ENCODE data around the gene SNTB2. TPM values are rescaled to one million over a fixed set of nuclear protein-coding genes. Genes with fewer than 3 reads are reported as not detected.

The SNTB2 gene
- total and polyA plus RNA-seq, 2 of the 13 experiments (the other 11 are each of a cell fraction or from before 2014, with no cell fraction given), result 11.5 to 19.2 TPM

DNA sequence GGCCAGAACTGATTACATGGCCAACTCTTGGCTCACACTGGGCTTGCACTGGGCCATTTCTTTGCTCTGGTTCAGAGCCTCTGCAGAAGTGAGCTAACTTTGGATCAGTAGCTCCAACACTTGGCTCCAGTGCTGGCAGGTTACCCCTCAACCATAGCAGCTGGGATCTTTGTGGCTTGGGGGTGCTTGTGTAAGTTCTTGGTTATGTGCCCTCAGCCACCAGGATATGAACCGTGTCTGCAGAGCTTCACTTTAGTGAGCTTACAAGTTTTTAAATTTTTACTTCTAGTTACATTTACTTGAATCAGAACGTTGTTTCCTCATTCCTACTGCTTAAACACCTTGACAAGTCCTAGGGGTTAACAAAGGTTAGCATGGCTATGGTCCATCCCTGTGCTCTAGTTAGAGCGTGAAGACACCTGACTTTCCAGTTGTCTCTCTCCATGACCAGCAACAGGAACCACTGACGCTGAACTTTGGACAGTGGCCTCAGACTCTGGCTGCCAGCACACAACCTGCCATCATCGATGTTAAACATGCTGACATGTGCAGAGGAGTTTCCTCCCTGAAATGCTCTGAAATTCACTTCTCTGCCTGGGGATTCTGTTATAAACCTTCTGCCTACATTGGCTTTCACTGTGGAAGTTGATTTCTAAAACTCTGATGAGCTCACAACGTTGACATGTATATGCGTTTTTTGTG, 139.4 kb downstream of the SNTB2 start (continued):
- TF ChIP-seq, protein P1, sequence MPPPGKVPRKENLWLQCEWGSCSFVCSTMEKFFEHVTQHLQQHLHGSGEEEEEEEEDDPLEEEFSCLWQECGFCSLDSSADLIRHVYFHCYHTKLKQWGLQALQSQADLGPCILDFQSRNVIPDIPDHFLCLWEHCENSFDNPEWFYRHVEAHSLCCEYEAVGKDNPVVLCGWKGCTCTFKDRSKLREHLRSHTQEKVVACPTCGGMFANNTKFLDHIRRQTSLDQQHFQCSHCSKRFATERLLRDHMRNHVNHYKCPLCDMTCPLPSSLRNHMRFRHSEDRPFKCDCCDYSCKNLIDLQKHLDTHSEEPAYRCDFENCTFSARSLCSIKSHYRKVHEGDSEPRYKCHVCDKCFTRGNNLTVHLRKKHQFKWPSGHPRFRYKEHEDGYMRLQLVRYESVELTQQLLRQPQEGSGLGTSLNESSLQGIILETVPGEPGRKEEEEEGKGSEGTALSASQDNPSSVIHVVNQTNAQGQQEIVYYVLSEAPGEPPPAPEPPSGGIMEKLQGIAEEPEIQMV (CRISPR knock-in tag; IDR thresholded peaks at IDR 0.05; ENCODE audit: low read depth), result no peak
- TF ChIP-seq JUNB (CRISPR knock-in tag; IDR thresholded peaks at IDR 0.05; ENCODE audit: borderline replicate concordance) (no peak), MTA3 (CRISPR knock-in tag; IDR thresholded peaks at IDR 0.05) (no peak), CHD2 (IDR thresholded peaks at IDR 0.05; ENCODE audit: low read depth, low read length) (no peak), SPEN (CRISPR knock-in tag; IDR thresholded peaks at IDR 0.05; ENCODE audit: low read depth) (peak; percentile 92; the same call in 1 of the 2 replicates), GATA4 (IDR thresholded peaks at IDR 0.05; ENCODE audit: borderline replicate concordance, low read depth) (no peak), ZNF747 (CRISPR knock-in tag; IDR thresholded peaks at IDR 0.05; ENCODE audit: borderline replicate concordance) (peak; percentile 76; the same call in 1 of the 2 replicates), ZNF331 (CRISPR knock-in tag; IDR thresholded peaks at IDR 0.05) (peak; percentile 89; the same call in 1 of the 2 replicates), ZNF563 (CRISPR knock-in tag; IDR thresholded peaks at IDR 0.05) (0 out of 2 replicates have a peak, but pooled peaks have one; percentile 36), MTA1 (CRISPR knock-in tag; IDR thresholded peaks at IDR 0.05; ENCODE audit: borderline replicate concordance) (no peak), FOXA1 (IDR thresholded peaks at IDR 0.05) (no peak), FOXA1 (CRISPR knock-in tag; IDR thresholded peaks at IDR 0.05) (peak; percentile 57; the same call in 1 of the 2 replicates), SIX4 (CRISPR knock-in tag; IDR thresholded peaks at IDR 0.05) (no peak), ZNF33A (CRISPR knock-in tag; IDR thresholded peaks at IDR 0.05; ENCODE audit: borderline replicate concordance) (no peak), ERF (CRISPR knock-in tag; IDR thresholded peaks at IDR 0.05) (peak; percentile 77), EEA1 (CRISPR knock-in tag; IDR thresholded peaks at IDR 0.05; ENCODE audit: borderline replicate concordance) (no peak), JUND (CRISPR knock-in tag; IDR thresholded peaks at IDR 0.05) (no peak)
- TF ChIP-seq, protein P2, sequence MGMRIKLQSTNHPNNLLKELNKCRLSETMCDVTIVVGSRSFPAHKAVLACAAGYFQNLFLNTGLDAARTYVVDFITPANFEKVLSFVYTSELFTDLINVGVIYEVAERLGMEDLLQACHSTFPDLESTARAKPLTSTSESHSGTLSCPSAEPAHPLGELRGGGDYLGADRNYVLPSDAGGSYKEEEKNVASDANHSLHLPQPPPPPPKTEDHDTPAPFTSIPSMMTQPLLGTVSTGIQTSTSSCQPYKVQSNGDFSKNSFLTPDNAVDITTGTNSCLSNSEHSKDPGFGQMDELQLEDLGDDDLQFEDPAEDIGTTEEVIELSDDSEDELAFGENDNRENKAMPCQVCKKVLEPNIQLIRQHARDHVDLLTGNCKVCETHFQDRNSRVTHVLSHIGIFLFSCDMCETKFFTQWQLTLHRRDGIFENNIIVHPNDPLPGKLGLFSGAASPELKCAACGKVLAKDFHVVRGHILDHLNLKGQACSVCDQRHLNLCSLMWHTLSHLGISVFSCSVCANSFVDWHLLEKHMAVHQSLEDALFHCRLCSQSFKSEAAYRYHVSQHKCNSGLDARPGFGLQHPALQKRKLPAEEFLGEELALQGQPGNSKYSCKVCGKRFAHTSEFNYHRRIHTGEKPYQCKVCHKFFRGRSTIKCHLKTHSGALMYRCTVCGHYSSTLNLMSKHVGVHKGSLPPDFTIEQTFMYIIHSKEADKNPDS (CRISPR knock-in tag; IDR thresholded peaks at IDR 0.05), result no peak
- TF ChIP-seq, protein P3, sequence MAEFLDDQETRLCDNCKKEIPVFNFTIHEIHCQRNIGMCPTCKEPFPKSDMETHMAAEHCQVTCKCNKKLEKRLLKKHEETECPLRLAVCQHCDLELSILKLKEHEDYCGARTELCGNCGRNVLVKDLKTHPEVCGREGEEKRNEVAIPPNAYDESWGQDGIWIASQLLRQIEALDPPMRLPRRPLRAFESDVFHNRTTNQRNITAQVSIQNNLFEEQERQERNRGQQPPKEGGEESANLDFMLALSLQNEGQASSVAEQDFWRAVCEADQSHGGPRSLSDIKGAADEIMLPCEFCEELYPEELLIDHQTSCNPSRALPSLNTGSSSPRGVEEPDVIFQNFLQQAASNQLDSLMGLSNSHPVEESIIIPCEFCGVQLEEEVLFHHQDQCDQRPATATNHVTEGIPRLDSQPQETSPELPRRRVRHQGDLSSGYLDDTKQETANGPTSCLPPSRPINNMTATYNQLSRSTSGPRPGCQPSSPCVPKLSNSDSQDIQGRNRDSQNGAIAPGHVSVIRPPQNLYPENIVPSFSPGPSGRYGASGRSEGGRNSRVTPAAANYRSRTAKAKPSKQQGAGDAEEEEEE (CRISPR knock-in tag; IDR thresholded peaks at IDR 0.05; ENCODE audit: borderline replicate concordance), result no peak; the same call in 1 of the 2 replicates
- TF ChIP-seq, protein P4, sequence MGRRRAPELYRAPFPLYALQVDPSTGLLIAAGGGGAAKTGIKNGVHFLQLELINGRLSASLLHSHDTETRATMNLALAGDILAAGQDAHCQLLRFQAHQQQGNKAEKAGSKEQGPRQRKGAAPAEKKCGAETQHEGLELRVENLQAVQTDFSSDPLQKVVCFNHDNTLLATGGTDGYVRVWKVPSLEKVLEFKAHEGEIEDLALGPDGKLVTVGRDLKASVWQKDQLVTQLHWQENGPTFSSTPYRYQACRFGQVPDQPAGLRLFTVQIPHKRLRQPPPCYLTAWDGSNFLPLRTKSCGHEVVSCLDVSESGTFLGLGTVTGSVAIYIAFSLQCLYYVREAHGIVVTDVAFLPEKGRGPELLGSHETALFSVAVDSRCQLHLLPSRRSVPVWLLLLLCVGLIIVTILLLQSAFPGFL (CRISPR knock-in tag; IDR thresholded peaks at IDR 0.05), result no peak
- TF ChIP-seq, protein P5, sequence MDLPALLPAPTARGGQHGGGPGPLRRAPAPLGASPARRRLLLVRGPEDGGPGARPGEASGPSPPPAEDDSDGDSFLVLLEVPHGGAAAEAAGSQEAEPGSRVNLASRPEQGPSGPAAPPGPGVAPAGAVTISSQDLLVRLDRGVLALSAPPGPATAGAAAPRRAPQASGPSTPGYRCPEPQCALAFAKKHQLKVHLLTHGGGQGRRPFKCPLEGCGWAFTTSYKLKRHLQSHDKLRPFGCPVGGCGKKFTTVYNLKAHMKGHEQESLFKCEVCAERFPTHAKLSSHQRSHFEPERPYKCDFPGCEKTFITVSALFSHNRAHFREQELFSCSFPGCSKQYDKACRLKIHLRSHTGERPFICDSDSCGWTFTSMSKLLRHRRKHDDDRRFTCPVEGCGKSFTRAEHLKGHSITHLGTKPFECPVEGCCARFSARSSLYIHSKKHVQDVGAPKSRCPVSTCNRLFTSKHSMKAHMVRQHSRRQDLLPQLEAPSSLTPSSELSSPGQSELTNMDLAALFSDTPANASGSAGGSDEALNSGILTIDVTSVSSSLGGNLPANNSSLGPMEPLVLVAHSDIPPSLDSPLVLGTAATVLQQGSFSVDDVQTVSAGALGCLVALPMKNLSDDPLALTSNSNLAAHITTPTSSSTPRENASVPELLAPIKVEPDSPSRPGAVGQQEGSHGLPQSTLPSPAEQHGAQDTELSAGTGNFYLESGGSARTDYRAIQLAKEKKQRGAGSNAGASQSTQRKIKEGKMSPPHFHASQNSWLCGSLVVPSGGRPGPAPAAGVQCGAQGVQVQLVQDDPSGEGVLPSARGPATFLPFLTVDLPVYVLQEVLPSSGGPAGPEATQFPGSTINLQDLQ (CRISPR knock-in tag; IDR thresholded peaks at IDR 0.05), result no peak
